Glutamatergic neuron (in vitro differentiated cells): ENCODE results near the gene FFAR2. TPM values are rescaled to one million over a fixed set of nuclear protein-coding genes. Genes with fewer than 3 reads are reported as not detected.

Source experiments
- DNase-seq: peaks from one replicate; pipeline ENCODE4 v3.0.0; 2022
- H3K27ac Mint-ChIP-seq: one replicate; pipeline ENCODE4 v1.8.0; 2020; ENCODE audit warnings: mild to moderate bottlenecking, mixed read lengths, inconsistent platforms; ENCODE audit not compliant: unreplicated experiment
- H3K27me3 Mint-ChIP-seq: one replicate; pipeline ENCODE4 v1.8.0; 2020; ENCODE audit warnings: mild to moderate bottlenecking, moderate library complexity, mixed read lengths, inconsistent platforms; ENCODE audit not compliant: unreplicated experiment
- H3K36me3 Mint-ChIP-seq: one replicate; pipeline ENCODE4 v1.8.0; 2020; ENCODE audit warnings: mild to moderate bottlenecking, mixed read lengths, inconsistent platforms; ENCODE audit not compliant: unreplicated experiment
- H3K4me1 Mint-ChIP-seq: one replicate; pipeline ENCODE4 v1.8.0; 2020; ENCODE audit warnings: mild to moderate bottlenecking, low read depth, mixed read lengths, inconsistent platforms; ENCODE audit not compliant: unreplicated experiment
- H3K4me3 Mint-ChIP-seq: one replicate; pipeline ENCODE4 v1.8.0; 2020; ENCODE audit warnings: mild to moderate bottlenecking, mixed read lengths, inconsistent platforms; ENCODE audit not compliant: unreplicated experiment
- H3K9me3 Mint-ChIP-seq: one replicate; pipeline ENCODE4 v1.8.0; 2020; ENCODE audit warnings: mild to moderate bottlenecking, moderate library complexity, mixed read lengths, inconsistent platforms; ENCODE audit not compliant: unreplicated experiment
- CTCF ChIP-seq: fragments of 200-600 bp; sonication (generic); IDR thresholded peaks from one replicate; pipeline ENCODE4 v1.5.0; 2021; ENCODE audit not compliant: partially characterized antibody, unreplicated experiment
- total RNA-seq: library from RNA; stranded (reverse); fragmentation: NEBNext Ultra II Directional; extraction: Animal tissue kit (Norgen Biotek cat#: 25700); gene quantifications from one replicate; pipeline ENCODE4 v1.2.1, GENCODE V29; 2021; ENCODE audit not compliant: unreplicated experiment

Gene FFAR2
- total RNA-seq, 1 donor from 2014 or later, result not detected

GRCh38 chr19:35403116-35403760 is 44.8 kb upstream of the FFAR2 start:
- peaks cover 3% of the 10 kb centered on the region for H3K4me1 Mint-ChIP-seq
- H3K36me3 Mint-ChIP-seq, result no peaks in the 10 kb centered on the region
- H3K9me3 Mint-ChIP-seq, result peaks cover 6% of the 10 kb centered on the region
- H3K4me3 Mint-ChIP-seq, result no peak overlapping the region
- peaks cover 10% of the 10 kb centered on the region for H3K27me3 Mint-ChIP-seq
- H3K27ac Mint-ChIP-seq, result no peak overlapping the region
- DNase-seq, result no peak
- TF ChIP-seq CTCF, result no peak

GRCh38 chr19:35404879-35405622 is 43.0 kb upstream of the FFAR2 start:
- Mint-ChIP-seq H3K9me3 (peaks cover 5% of the 10 kb centered on the region), H3K27me3 (peaks cover 13% of the 10 kb centered on the region), H3K36me3 (no peaks in the 10 kb centered on the region), H3K27ac (no peak overlapping the region), H3K4me3 (no peak overlapping the region), H3K4me1 (peaks cover 3% of the 10 kb centered on the region)
- no peak for TF ChIP-seq CTCF
- DNase-seq, result no peak

GRCh38 chr19:35407619-35408018 is 40.4 kb upstream of the FFAR2 start:
- H3K9me3 Mint-ChIP-seq, result peaks cover 5% of the 10 kb centered on the region
- H3K27ac Mint-ChIP-seq, result no peak overlapping the region
- H3K36me3 Mint-ChIP-seq, result no peaks in the 10 kb centered on the region
- H3K27me3 Mint-ChIP-seq, result peaks cover 10% of the 10 kb centered on the region
- no peaks in the 10 kb centered on the region for H3K4me1 Mint-ChIP-seq
- no peak for TF ChIP-seq CTCF
- DNase-seq, result no peak
- H3K4me3 Mint-ChIP-seq, result no peak overlapping the region

GRCh38 chr19:35408284-35409171 is 39.5 kb upstream of the FFAR2 start:
- Mint-ChIP-seq H3K9me3 (peaks cover 5% of the 10 kb centered on the region), H3K36me3 (no peaks in the 10 kb centered on the region), H3K27me3 (peaks cover 10% of the 10 kb centered on the region), H3K4me3 (no peak overlapping the region), H3K4me1 (no peaks in the 10 kb centered on the region), H3K27ac (no peak overlapping the region)
- no peak for DNase-seq
- TF ChIP-seq CTCF, result no peak

DNA sequence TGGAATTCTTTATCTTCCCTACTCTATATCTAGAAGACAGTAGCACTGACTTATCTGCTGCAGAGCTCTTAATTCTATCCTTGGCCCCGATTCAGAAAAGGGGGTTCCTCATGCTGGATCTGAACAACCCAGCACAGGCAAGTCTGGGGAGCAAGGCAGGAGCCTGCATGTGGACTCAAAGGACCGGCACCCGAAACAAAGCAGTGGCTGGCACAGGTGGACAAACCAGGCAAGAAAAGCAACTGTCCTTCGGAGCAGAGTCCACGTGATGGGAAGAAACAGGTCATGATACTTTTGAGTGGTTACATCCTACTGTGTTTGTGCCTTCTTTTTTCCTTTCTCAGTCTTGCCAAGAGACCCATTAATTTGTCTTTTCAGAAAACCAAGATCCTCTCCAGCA is 38.9 kb upstream of the FFAR2 start:
- TF ChIP-seq CTCF, result no peak
- no peak overlapping the region for H3K27ac Mint-ChIP-seq
- no peak overlapping the region for H3K4me3 Mint-ChIP-seq
- DNase-seq, result no peak
- peaks cover 5% of the 10 kb centered on the region for H3K9me3 Mint-ChIP-seq
- no peaks in the 10 kb centered on the region for H3K4me1 Mint-ChIP-seq
- H3K36me3 Mint-ChIP-seq, result no peaks in the 10 kb centered on the region
- H3K27me3 Mint-ChIP-seq, result peaks cover 10% of the 10 kb centered on the region
